ENCODE data around the gene ERLIN1. TPM values are rescaled to one million over a fixed set of nuclear protein-coding genes. Genes with fewer than 3 reads are reported as not detected.

ERLIN1 gene
- total RNA-seq, 1 experiment from 2014 or later: 54.9 TPM

GRCh38 chr10:100114460-100114859, 71.4 kb downstream of the ERLIN1 start:
- Histone ChIP-seq H3K4me3 (ENCODE audit: low read depth, low read length, poor library complexity, severe bottlenecking) (no peak overlapping the region), H3K4me1 (ENCODE audit: insufficient read depth, low read length, poor library complexity, severe bottlenecking) (no peaks in the 10 kb centered on the region), H3K36me3 (ENCODE audit: insufficient read depth, low read length, poor library complexity, severe bottlenecking) (no peaks in the 10 kb centered on the region), H3K9me3 (ENCODE audit: low read depth, low read length, poor library complexity, severe bottlenecking) (no peaks in the 10 kb centered on the region), H3K27ac (ENCODE audit: low read depth, low read length, poor library complexity, severe bottlenecking) (no peak overlapping the region), H3K27me3 (replicated peaks; ENCODE audit: insufficient read depth, low read depth, low read length, poor library complexity) (no peaks in the 10 kb centered on the region)
- intact Hi-C loops (cut with micrococcal nuclease; ENCODE audit: unreplicated experiment): no loop called here
- ChIA-PET POLR2A (ENCODE audit: low non-redundant PET) (interaction anchor here (0.7 kb wide), 1 partner anchor 1775 kb away, joined by 3 read pairs; no protein-coding TSS in a partner anchor), CTCF (no interaction called here)
- no peak for DNase-seq (ENCODE audit: low spot score)
- TF ChIP-seq, protein P1, sequence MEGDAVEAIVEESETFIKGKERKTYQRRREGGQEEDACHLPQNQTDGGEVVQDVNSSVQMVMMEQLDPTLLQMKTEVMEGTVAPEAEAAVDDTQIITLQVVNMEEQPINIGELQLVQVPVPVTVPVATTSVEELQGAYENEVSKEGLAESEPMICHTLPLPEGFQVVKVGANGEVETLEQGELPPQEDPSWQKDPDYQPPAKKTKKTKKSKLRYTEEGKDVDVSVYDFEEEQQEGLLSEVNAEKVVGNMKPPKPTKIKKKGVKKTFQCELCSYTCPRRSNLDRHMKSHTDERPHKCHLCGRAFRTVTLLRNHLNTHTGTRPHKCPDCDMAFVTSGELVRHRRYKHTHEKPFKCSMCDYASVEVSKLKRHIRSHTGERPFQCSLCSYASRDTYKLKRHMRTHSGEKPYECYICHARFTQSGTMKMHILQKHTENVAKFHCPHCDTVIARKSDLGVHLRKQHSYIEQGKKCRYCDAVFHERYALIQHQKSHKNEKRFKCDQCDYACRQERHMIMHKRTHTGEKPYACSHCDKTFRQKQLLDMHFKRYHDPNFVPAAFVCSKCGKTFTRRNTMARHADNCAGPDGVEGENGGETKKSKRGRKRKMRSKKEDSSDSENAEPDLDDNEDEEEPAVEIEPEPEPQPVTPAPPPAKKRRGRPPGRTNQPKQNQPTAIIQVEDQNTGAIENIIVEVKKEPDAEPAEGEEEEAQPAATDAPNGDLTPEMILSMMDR (conservative IDR thresholded peaks at IDR 0.05; ENCODE audit: low read depth, low read length): no peak
- no peak for TF ChIP-seq EZH2 (IDR thresholded peaks at IDR 0.05; ENCODE audit: borderline replicate concordance, low read depth, low read length, poor library complexity, severe bottlenecking)
- no TSS peak for BruUV-seq (replicated peaks)

- CTCF ChIA-PET: no interaction called here
- BruUV-seq (replicated peaks): no TSS peak
- TF ChIP-seq, protein P1 (conservative IDR thresholded peaks at IDR 0.05; ENCODE audit: low read depth, low read length): no peak
Observed at GRCh38 chr10:100109670-100110069, 76.2 kb downstream of the ERLIN1 start.

GRCh38 chr10:100106865-100107264, 79.0 kb downstream of the ERLIN1 start:
- POLR2A ChIA-PET (ENCODE audit: low non-redundant PET): no interaction called here
- CTCF ChIA-PET: no interaction called here
- no TSS peak for BruUV-seq (replicated peaks)
- H3K27ac ChIP-seq (ENCODE audit: low read depth, low read length, poor library complexity, severe bottlenecking): no peak overlapping the region
- intact Hi-C loops (cut with micrococcal nuclease; ENCODE audit: unreplicated experiment): no loop called here
- no peaks in the 10 kb centered on the region for H3K9me3 ChIP-seq (ENCODE audit: low read depth, low read length, poor library complexity, severe bottlenecking)
- no peaks in the 10 kb centered on the region for H3K36me3 ChIP-seq (ENCODE audit: insufficient read depth, low read length, poor library complexity, severe bottlenecking)
- H3K4me1 ChIP-seq (ENCODE audit: insufficient read depth, low read length, poor library complexity, severe bottlenecking): no peaks in the 10 kb centered on the region
- H3K4me3 ChIP-seq (ENCODE audit: low read depth, low read length, poor library complexity, severe bottlenecking): no peak overlapping the region
- no peaks in the 10 kb centered on the region for H3K27me3 ChIP-seq (replicated peaks; ENCODE audit: insufficient read depth, low read depth, low read length, poor library complexity)
- no peak for DNase-seq (ENCODE audit: low spot score)
- TF ChIP-seq, protein P1 (conservative IDR thresholded peaks at IDR 0.05; ENCODE audit: low read depth, low read length): no peak
- no peak for TF ChIP-seq EZH2 (IDR thresholded peaks at IDR 0.05; ENCODE audit: borderline replicate concordance, low read depth, low read length, poor library complexity, severe bottlenecking)

More at GRCh38 chr10:100109670-100110069, 76.2 kb downstream of the ERLIN1 start:
- Histone ChIP-seq H3K4me1 (ENCODE audit: insufficient read depth, low read length, poor library complexity, severe bottlenecking) (no peaks in the 10 kb centered on the region), H3K27me3 (replicated peaks; ENCODE audit: insufficient read depth, low read depth, low read length, poor library complexity) (no peaks in the 10 kb centered on the region), H3K4me3 (ENCODE audit: low read depth, low read length, poor library complexity, severe bottlenecking) (no peak overlapping the region), H3K36me3 (ENCODE audit: insufficient read depth, low read length, poor library complexity, severe bottlenecking) (no peaks in the 10 kb centered on the region), H3K27ac (ENCODE audit: low read depth, low read length, poor library complexity, severe bottlenecking) (no peak overlapping the region), H3K9me3 (ENCODE audit: low read depth, low read length, poor library complexity, severe bottlenecking) (no peaks in the 10 kb centered on the region)
- intact Hi-C loops (cut with micrococcal nuclease; ENCODE audit: unreplicated experiment): no loop called here
- POLR2A ChIA-PET (ENCODE audit: low non-redundant PET): no interaction called here
- no peak for DNase-seq (ENCODE audit: low spot score)
